ENCODE data around the gene MICAL3. TPM values are rescaled to one million over a fixed set of nuclear protein-coding genes. Genes with fewer than 3 reads are reported as not detected.

MICAL3 gene
- total and polyA plus RNA-seq, 2 of the 8 experiments (the other 6 are each of a cell fraction or from before 2014, with no cell fraction given) = 8.3 to 41.8 TPM

GRCh38 chr22:18056807-18057474, 32.6 kb upstream of the MICAL3 start:
- Histone ChIP-seq H4K8ac (ENCODE audit: extremely low read depth, insufficient read depth, low read length) (no peak overlapping the region), H3K9ac (replicated peaks in 1 of 4; ENCODE audit: extremely low read depth in 1 of 4, low read depth in 3 of 4, low read length in 3 of 4) (no peak overlapping the region), H3K23ac (ENCODE audit: insufficient read length) (no peak overlapping the region), H2BK5ac (ENCODE audit: low read depth, low read length) (no peak overlapping the region), H3K4me3 (ENCODE audit: extremely low read depth in 1 of 4, insufficient read depth in 2 of 4, low read depth in 3 of 4, low read length in 4 of 4) (no peak overlapping the region), H2AFZ (ENCODE audit: low read length) (no peak overlapping the region), H3K9me3 (ENCODE audit: insufficient read depth in 2 of 2, low read depth in 1 of 2, low read length in 1 of 2) (0 out of 4 replicates have a peak, but pooled peaks cover 0 to 3% of the 10 kb centered on the region in 2 experiments), H2BK12ac (ENCODE audit: low read depth, low read length) (no peak overlapping the region), H4K5ac (ENCODE audit: insufficient read length, low read depth, low read length) (no peak overlapping the region), H3K14ac (ENCODE audit: insufficient read length) (no peak overlapping the region), H3K36me3 (ENCODE audit: control insufficient read depth in 2 of 4, insufficient read depth in 4 of 4, low read length in 3 of 4) (no peaks in the 10 kb centered on the region), H4K20me1 (replicated peaks in 1 of 2; ENCODE audit: control insufficient read depth in 1 of 2, insufficient read depth in 2 of 2, low read length in 2 of 2) (no peaks in the 10 kb centered on the region), H3K27me3 (replicated peaks in 1 of 4; ENCODE audit: control insufficient read depth in 3 of 4, extremely low read depth in 1 of 4, insufficient read depth in 3 of 4, low read length in 3 of 4) (no peaks in the 10 kb centered on the region; a peak in 1 of 7 replicates), H2BK20ac (ENCODE audit: low read length) (no peak overlapping the region), H3K27ac (ENCODE audit: low read depth, low read length) (no peak overlapping the region), H2BK15ac (ENCODE audit: low read length) (no peak overlapping the region), H3K79me2 (ENCODE audit: control insufficient read depth in 1 of 2, insufficient read depth in 2 of 2, low read length in 2 of 2) (no peaks in the 10 kb centered on the region), H2BK120ac (replicated peaks; ENCODE audit: low read depth, low read length) (no peak overlapping the region), H3K18ac (ENCODE audit: extremely low read depth, low read length) (no peak overlapping the region), H3K4me1 (replicated peaks in 1 of 4; ENCODE audit: control insufficient read depth in 3 of 4, insufficient read depth in 4 of 4, low read length in 3 of 4) (peaks cover 0 to 3% (median 0%) of the 10 kb centered on the region in 4 experiments; a peak in 2 of 7 replicates), H3K56ac (replicated peaks; ENCODE audit: insufficient read length, low read depth, low read length) (no peak overlapping the region), H2AK5ac (ENCODE audit: low read depth, low read length) (no peak overlapping the region), H4K91ac (replicated peaks; ENCODE audit: insufficient read length, low read length) (no peak overlapping the region), H3K4ac (replicated peaks; ENCODE audit: insufficient read length, low read depth, low read length) (no peak overlapping the region), H3K23me2 (ENCODE audit: low read depth, low read length) (no peaks in the 10 kb centered on the region), H3K4me2 (ENCODE audit: insufficient read depth in 1 of 2, low read depth in 2 of 2, low read length in 2 of 2) (no peak overlapping the region), H3K79me1 (ENCODE audit: low read depth, low read length) (no peaks in the 10 kb centered on the region)
- CTCF ChIA-PET (ENCODE audit: partially characterized antibody) = interaction anchor here (0.6 to 3.4 kb wide), 7 partner anchors 8 to 227 kb away, joined by 3 to 20 read pairs (median 3); partner anchors contain the start of gene PEX26
- no peak for DNase-seq (ENCODE audit: low read depth in 1 of 2, low spot score in 2 of 2)
- WGBS, 2 experiments (ENCODE audit: extremely low coverage in 1 of 2, insufficient coverage in 1 of 2, insufficient read length in 1 of 2, insufficient replicate concordance in 2 of 2, low coverage in 1 of 2, low lambda C conversion rate in 2 of 2, missing lambda C conversion rate in 1 of 2) = 88% methylated on average over 9 of the region's 10 CpGs; no CpG with 5 or more reads in 1 of the 2 experiments
- POLR2A ChIA-PET (ENCODE audit: partially characterized antibody) = no interaction called here
- no peak for FAIRE-seq
